Measurements from ENCODE around the gene LENG1. TPM values are rescaled to one million over a fixed set of nuclear protein-coding genes. Genes with fewer than 3 reads are reported as not detected.

Gene LENG1
- total RNA-seq, 1 experiment from 2014 or later = 7.6 TPM

- TF ChIP-seq, protein P1, sequence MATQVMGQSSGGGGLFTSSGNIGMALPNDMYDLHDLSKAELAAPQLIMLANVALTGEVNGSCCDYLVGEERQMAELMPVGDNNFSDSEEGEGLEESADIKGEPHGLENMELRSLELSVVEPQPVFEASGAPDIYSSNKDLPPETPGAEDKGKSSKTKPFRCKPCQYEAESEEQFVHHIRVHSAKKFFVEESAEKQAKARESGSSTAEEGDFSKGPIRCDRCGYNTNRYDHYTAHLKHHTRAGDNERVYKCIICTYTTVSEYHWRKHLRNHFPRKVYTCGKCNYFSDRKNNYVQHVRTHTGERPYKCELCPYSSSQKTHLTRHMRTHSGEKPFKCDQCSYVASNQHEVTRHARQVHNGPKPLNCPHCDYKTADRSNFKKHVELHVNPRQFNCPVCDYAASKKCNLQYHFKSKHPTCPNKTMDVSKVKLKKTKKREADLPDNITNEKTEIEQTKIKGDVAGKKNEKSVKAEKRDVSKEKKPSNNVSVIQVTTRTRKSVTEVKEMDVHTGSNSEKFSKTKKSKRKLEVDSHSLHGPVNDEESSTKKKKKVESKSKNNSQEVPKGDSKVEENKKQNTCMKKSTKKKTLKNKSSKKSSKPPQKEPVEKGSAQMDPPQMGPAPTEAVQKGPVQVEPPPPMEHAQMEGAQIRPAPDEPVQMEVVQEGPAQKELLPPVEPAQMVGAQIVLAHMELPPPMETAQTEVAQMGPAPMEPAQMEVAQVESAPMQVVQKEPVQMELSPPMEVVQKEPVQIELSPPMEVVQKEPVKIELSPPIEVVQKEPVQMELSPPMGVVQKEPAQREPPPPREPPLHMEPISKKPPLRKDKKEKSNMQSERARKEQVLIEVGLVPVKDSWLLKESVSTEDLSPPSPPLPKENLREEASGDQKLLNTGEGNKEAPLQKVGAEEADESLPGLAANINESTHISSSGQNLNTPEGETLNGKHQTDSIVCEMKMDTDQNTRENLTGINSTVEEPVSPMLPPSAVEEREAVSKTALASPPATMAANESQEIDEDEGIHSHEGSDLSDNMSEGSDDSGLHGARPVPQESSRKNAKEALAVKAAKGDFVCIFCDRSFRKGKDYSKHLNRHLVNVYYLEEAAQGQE (IDR thresholded peaks at IDR 0.05; ENCODE audit: low read depth) = no peak
- no peak; the same call in 1 of the 2 replicates for TF ChIP-seq MAX (IDR thresholded peaks at IDR 0.05)
- no peak for TF ChIP-seq SRF (IDR thresholded peaks at IDR 0.05; ENCODE audit: low read depth)
- TF ChIP-seq, protein P2, sequence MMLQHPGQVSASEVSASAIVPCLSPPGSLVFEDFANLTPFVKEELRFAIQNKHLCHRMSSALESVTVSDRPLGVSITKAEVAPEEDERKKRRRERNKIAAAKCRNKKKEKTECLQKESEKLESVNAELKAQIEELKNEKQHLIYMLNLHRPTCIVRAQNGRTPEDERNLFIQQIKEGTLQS (IDR thresholded peaks at IDR 0.05) = no peak
- TF ChIP-seq, protein P3, sequence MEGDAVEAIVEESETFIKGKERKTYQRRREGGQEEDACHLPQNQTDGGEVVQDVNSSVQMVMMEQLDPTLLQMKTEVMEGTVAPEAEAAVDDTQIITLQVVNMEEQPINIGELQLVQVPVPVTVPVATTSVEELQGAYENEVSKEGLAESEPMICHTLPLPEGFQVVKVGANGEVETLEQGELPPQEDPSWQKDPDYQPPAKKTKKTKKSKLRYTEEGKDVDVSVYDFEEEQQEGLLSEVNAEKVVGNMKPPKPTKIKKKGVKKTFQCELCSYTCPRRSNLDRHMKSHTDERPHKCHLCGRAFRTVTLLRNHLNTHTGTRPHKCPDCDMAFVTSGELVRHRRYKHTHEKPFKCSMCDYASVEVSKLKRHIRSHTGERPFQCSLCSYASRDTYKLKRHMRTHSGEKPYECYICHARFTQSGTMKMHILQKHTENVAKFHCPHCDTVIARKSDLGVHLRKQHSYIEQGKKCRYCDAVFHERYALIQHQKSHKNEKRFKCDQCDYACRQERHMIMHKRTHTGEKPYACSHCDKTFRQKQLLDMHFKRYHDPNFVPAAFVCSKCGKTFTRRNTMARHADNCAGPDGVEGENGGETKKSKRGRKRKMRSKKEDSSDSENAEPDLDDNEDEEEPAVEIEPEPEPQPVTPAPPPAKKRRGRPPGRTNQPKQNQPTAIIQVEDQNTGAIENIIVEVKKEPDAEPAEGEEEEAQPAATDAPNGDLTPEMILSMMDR (IDR thresholded peaks at IDR 0.05 in 2 of 3, conservative IDR thresholded peaks at IDR 0.05 in 1 of 3; ENCODE audit: borderline replicate concordance in 1 of 3, insufficient read depth in 1 of 3, low read depth in 2 of 3, low read length in 2 of 3) = no peak
- TF ChIP-seq EZH2 (IDR thresholded peaks at IDR 0.05) = no peak
- TF ChIP-seq SP1 (IDR thresholded peaks at IDR 0.05; ENCODE audit: low read depth) = no peak
- TF ChIP-seq YY1 (IDR thresholded peaks at IDR 0.05; ENCODE audit: extremely low read depth, insufficient replicate concordance, low read depth, low read length) = no peak
These were observed 48.7 kb upstream of the LENG1 start (continued) for GRCh38 chr19:54207983-54208783.

Measured in HCT116 (cell line).